GM21717 (cell line): ENCODE results near the gene GTF3C4.
A peak's percentile ranks its signal among the peaks of the same experiment; 100 is the strongest.

Source experiments
- ATAC-seq: cut with Tn5 transposase; IDR thresholded peaks from one replicate; pipeline ENCODE4 v1.9.1; 2021; ENCODE audit warnings: mild to moderate bottlenecking, moderate library complexity; ENCODE audit not compliant: unreplicated experiment

GTF3C4 gene

DNA sequence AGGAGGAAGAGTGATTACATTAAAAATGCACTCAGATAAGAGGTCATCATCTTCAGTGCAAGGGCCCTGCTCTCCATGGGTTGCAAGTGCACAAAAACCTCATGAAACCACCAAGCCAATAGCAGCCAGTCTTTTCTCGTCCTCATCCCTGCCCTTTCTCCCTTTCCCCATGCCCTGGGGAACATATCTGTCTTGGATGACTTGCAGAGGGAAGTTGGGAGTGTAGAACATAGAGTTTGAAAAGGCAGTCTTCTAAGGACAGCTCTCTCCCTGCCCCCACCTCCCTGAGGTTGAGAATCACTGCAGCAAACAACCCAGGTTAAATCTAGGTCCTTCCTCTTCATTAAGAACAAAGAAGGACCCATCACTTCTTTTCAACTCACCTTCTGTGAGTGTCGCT, 22.5 kb upstream of the GTF3C4 start:
- ATAC-seq, result no peak

DNA sequence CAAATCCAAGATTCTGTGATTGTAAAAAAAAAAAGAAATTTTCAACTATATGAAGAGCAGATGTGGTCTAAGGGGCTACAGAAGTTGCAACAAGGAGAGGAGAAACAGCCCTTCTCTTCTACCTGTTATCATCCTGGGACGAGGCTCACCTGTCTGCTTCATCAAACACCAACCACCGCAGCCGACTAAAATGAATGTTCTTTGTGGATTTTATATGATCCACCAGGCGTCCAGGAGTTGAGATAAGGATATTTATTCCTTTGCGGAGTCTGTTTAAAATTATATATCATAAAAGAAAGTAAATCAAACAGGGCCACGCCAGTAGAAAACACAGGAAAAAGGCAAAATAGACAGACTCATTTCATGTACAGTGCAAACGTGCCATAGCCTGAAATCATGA, 22.0 kb upstream of the GTF3C4 start:
- ATAC-seq, result no peak

DNA sequence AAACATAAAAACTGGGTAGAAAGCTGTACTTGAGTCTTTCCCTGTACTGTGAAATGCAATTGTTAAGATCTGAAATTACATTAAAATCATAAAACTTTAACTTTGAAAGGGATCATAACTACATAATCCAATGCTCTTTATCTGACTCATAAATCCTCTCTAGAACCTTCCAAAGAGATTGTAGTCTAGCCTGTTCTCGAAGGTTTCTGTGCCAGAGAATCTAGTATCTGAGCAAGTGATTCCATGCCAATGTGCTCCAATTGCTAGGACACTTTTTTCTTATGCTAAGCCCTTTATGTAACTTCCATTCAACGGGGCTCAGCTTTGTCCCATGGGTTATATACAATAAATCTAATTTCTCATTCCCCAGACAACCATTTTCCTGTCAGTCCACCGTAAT, 21.6 kb upstream of the GTF3C4 start:
- no peak for ATAC-seq

DNA sequence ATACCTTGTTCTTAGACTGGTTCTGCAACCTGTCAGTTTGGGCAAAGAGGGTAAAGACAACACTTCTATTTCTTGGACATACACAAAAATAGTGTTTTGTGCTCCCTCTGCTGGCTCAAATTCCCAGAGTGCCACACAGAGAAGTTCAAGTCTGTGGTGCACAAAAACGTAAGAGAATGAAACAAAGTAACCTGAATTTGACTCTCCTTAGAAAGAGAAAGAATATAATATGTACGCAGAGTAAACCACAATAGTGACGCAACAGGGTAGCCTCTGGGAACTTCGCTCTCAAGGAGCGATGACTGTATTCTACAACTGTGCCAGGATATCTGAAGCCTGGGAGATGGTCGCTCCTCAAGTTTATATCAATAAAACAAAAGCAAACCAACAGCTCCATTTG, 19.0 kb upstream of the GTF3C4 start:
- ATAC-seq, result no peak

DNA sequence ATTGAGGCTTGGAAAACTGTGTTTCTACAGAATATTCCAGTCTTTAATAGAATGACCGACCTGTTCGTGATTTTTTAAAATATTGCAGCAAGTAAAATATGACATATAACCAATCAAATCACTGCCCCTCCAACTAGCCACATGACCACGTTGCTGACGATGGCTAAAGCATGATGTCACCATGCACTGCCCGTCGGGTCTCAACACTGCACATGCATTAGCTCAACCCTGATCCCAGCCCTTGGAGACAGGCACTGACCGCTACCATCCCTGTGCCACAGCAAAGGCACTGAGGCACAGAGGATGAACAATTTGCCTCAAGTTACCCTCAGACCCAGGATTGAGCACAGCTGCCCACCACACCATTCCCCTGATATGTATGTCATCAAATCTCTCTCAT, 14.0 kb upstream of the GTF3C4 start:
- no peak for ATAC-seq

DNA sequence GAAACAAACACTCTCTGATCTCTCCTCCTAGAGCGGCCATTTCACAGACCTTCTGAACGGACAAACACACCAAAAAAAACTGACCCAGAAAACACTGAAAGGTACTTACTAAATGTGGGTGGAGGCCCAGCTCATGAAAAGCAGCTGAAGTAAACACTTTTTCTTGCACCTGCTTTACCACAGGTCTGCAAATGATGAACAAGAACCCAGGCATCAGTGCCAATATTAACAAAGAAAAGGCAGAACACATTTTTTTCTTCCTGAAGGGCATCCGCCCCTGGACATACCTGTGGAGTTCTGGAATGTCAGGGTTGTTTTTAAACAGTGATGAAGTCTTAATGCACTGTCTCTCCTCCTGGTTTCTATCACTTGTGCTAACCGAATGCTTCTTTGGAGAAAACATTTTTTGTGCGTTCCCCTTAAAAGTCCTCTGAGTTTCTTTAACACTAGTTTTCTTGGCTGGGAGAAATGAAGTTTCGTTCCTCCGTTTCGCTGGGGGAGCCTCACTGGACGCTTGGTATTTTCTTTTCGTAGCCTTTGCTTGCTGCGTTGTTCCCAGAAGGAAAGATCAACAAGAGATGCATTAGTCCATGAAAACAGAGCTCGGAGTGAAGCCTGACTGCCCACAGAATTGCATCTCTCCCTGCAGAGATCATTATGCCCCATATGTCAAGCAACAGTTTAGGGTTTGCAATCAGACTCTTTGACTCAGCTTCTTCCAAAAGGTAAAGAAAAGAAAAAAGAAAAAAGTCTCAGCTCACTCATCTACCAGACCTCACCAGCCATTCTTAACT, 7.9 kb upstream of the GTF3C4 start:
- no peak for ATAC-seq

DNA sequence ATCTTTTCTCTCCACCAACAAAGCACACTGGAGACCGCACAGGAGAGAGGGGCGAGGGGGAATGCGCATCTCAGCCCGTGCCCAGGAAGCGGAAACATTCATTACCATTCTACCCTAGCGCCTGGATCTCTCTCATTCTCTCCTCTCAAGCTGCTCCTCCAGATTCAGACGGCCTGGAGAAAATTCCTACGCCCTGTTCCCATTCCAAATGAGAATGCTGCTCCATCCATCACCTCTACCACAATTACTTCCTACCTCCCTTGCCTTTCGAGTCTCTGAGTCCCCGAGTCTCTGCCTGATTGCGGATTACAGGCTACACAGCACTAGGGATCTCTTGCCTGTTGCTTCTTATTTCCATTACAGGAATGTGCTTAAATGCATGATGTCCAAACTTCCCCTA, 7.1 kb upstream of the GTF3C4 start:
- no peak for ATAC-seq

DNA sequence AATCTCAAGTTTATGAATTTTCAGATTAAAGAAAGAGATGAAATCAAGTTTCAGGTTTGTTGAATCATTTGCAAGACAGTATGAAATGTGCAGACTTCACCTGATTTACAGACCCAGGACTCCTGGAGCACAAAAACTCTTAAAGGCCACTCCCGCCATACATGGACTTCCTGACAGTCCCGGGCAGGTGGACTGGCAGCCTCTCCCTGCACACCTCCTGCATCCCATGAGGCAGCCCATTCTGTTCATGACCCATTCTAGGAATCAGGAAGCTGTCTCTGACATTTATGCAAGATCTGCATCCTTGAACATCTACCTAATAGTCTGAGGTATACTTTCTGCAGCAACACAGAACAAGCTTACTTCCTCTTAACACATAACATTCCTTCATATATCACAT, 6.4 kb upstream of the GTF3C4 start:
- no peak for ATAC-seq

DNA sequence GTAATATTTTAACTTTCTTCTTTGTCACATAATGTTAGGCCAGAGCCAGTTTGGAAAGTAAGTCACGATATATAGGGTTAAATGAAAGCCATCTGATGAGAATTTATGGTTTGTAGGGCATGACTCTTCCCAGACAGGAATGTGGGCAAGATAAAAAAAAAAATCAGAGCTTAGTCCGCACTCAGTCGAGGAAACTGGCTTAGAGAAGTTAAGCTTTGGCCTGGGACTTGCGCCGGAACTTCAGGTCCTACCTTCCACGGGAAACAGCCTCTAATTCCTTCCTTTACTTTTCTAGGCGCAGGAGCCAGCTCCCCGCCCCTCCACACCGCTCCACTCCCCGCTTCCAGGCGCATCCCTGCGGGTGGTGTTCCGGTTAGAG, 956 bp upstream of the GTF3C4 start:
- no peak for ATAC-seq

DNA sequence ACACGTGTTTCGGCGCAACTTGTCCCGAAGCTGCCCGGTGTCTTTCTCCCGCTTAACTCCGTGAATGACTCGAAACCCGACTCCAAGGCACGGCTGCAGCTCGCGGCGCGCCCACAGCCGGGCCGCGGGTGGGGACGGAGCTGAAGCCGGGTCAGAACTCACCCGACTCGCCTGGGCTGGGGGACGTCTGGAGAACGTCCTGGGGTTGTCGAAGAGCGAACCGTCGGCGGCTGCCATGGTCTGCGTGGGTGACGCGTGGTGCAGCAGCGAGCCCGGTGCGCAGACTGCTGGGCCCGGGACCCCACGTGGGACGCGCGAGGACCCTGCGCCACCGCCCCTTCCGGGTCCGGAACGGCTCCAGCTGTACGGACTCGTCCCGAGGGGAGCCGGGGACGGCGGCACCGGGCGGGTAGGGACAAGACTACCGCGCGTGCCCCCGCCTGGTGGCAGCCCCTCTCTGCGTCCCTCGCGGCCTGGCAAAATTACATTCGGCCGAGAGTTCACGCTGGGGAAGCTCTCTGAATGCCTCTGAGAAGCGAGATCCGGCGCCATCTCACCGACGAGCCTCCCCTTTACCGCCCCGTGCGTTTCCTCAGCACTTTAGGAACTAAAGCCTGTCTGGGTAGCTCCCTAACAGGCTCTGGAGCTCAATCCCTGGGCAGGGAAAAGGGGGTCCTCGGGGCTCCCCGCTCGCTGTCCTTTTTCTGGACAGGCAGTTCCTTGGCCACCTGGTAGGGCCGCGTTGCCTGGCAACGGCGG, 387 bp upstream of the GTF3C4 start, which contains the start of gene DDX31:
DDX31 (minus strand) TSS at position 286 of the 759 bp plus-strand sequence; CDS start at position 237, 49 bp downstream.
- ATAC-seq, result peak; percentile 61

DNA sequence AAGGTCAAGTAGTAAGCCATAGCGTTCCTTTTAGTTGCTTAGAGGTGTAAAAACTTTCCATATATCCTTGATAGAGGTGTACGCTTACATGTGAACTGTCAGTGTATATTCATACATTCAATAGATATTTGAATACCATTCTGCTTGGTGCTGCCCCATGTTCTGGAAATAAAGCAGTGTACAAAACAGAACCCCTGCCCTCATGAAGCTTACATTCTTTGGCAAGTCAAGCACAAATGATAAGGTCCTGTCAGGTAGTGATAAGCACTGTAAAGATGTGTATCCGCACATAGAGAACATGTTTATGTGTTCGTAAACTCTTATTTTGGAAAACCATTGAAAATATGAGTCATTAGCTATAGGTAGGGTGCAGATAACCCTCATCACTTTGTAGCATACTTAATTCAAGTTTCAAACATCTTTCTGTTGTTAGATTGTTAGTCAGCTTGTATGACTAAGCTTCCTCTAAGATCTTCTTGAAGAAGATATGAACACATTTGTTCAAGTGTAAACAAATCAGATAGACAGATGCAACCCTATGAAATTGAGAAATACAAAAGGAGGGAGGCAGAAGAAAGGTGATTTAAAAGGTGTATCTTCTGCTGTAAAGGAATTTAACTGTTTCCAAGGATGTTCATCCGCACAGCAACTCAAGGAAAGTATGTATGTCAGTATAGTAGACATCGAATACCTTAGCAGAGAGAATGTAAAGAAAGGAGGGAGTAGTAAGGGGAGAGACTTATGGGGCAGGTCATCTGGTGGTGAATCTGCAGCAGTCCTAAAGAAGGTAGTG, 1.6 kb downstream of the GTF3C4 start:
- no peak for ATAC-seq

DNA sequence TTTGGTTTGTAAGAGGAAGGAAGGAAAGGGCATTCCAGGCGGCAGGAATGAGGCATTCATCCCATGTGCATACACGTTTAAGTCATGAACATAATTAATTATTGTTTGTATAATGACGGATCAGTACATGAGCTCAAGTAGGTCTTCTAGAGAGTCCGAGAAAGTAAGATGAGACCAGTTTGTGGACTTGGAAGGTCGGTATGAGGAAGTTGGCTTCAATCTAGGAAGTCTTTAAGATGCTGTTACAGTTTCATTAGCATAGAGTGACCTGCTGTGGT, 2.1 kb downstream of the GTF3C4 start:
- ATAC-seq, result no peak

DNA sequence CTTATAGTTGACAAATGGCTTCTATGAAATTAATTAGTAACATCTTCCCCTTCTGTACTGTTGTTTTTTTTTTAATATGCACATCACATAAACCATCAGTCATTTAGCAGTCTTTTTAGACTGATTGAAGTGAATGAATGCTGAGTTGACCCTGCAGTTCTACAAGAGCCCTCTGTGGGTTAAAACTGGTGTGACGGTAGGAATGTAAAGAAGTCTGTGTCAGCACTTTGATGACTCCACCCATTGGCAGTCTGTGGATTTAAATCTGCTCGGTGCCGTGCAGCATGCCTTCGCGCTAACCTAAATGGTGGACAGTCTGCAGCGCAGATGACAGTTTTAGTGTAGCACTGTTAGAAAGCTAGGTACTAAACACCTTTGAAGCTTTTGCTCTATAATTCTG, 3.1 kb downstream of the GTF3C4 start:
- ATAC-seq, result no peak

DNA sequence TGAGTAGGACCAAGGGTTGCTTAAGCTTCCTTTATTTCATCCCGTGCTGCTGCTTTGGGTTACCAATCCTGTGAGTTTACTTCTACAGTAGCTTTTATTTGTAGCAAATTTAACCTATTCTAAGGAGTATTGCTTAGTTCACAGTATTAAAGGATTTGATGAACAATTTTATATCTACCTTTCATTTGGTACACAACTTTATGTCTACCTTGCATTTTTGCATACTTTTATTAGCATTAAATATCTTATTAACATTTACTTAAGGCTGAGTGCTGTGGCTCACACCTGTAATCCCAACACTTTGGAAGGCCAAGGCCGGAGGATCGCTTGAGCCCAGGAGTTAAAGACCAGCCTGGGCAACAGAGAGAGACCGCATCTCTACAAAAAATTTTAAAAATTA, 4.2 kb downstream of the GTF3C4 start:
- ATAC-seq, result no peak

DNA sequence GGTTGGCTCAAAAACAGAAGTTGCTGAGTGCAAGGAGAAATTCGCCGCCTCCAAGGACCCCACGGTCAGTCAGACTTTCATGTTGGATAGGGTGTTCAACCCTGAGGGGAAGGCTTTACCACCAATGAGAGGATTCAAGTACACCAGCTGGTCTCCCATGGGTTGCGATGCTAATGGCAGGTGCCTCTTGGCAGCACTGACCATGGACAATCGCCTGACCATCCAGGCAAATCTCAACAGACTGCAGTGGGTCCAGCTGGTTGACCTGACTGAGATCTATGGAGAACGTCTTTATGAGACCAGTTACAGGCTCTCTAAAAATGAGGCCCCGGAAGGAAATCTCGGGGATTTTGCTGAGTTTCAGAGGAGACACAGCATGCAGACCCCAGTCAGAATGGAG, 7.7 kb downstream of the GTF3C4 start:
- ATAC-seq, result no peak

DNA sequence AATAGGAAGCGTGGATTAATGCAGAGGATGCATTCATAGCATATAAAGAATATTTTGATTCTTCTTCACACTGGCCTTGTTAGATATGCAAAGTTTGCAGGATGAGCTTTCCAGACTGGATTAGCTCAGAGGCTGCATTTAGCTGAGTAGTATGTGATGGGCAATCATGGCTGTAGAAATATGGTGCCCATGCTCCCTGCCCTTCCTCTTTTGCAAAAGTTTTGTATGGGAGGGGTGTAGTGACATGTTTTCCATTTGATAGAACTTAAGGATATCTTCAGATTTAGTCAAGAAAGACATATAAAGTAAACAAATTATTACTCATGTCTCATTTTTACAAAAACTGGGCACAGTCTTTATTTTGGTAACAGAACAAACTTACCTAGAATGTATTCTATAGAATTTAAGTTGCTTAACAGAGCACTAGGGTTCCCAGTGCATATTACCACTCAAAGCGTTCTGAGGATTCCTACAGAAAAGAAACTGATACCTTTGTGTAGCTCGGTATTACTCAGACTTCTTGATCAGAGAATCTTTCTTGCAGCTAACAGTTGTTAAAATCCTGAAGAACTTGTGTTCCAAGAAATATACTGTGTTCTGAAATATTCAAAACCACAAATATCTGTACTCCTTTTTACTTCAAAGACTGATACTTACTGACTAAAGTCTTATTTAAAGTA, 9.8 kb downstream of the GTF3C4 start:
- no peak for ATAC-seq

DNA sequence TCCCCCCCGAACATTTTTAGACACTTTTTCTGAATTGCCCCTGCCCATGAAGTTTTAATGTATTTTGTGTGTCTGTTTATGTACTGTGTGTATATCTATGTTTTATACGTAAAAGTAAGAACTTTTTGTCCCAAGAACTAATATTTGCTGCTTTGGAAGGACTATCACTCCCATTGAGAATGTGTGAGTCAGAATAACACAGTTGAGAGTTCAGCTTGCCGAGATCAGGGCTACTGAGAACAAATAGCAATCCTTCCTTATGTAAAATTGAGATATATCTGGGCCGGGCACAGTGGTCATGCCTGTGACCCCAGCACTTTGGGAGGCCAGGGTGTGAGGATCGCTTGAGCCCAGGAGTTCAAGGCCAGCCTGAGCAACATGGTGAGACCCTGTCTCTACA, 11.3 kb downstream of the GTF3C4 start:
- ATAC-seq, result no peak

DNA sequence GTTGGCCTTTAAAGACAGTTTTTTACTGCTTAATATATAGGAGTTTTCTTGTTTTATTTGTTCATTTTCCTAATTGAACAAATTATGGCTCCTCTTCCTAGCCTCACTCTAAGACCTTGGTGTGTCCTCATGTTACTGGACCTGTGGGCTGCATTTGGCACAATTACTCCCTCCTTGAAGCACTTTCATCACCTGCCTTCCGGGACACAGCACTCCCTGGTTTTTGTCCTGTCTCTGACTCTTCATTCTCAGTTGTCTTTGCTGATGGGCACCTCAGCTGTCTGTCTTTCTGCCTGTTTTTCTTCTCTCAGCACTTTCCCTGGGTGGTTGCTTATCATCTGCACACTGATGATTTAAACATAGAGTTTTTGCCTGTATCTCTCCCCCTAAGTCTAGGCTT, 13.6 kb downstream of the GTF3C4 start:
- ATAC-seq, result no peak

DNA sequence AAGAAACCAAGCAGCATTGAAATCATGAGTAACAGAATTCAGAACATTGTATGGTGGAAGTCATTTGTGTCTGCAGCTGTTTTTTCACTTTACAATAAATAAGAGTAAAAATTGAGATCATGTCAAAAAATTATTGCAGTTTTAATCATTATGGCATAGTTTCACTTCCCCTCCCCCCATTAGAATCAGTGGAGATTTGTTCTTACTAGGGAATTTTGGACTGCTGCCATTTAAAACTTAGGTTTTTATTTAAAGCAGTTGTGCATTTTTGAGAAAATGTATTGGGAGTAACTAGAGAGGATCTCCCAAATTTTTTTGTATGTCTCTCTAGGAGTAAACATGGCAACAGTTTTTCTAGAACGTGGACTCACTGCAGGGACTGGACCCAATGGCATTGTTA, 20.4 kb downstream of the GTF3C4 start:
- no peak for ATAC-seq

DNA sequence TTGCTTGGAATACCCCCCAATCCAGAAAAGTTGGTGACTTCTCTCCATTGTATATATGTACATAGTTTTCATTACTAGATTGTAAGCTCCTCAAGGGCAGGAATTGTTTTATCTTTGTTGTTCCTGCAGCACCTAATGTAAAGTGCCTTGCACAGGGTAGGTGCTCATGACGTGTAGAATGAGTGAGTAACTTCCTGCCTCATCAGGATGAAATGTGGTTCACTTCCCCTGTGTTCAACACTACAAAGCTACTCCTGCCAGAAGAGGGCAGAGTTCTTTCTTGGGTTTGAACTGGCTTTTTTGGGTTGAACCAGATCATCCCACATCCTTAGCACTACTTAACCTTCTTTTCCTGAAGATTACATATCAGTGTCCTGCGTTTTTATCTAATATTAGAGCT, 23.9 kb downstream of the GTF3C4 start:
- no peak for ATAC-seq

DNA sequence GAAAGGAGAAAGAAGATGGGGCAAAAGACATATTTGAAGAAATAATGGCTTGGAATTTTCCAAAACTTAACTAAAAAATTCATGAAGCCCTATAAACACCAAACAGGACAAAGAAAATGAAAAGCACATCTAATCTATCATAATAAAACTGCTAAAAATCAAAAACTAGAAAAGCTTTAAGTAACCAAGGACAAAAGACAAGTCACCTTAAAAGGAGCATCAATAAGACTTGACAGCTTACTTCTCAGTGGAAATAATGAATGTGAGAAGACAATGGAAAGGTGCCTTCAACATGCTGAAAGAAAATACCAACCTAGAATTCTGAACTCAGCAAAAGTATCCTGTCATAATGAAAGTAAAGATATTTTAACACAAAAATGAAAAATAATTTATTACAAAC, 27.0 kb downstream of the GTF3C4 start:
- no peak for ATAC-seq
